GM08714 (cell line): Measurements from ENCODE around the gene GNL3.
A peak's percentile ranks its signal among the peaks of the same experiment; 100 is the strongest.
"Not testable (repeated sequence)": the region's sequence is repeated elsewhere in the genome, so short reads cannot be mapped to it uniquely, and the experiment has no call there.

ENCODE experiments used
- H3K4me3 ChIP-seq: fragments of 200-500 bp; sonication (Bioruptor generic); 2 replicates; pipeline ENCODE4 v1.5.1; 2014; ENCODE audit warnings: mild to moderate bottlenecking, low read length, inconsistent platforms
- ZNF274 ChIP-seq: IDR thresholded peaks from 2 replicates; pipeline ENCODE4 v1.6.1; 2012; ENCODE audit warnings: mild to moderate bottlenecking, low read depth, low read length

The GNL3 gene

GRCh38 chr3:52685709-52686691 lies at the start of gene GNL3, which contains the start of gene PBRM1:
GNL3 (plus strand) TSS chr3:52686032; CDS start chr3:52686093, 61 bp downstream.
PBRM1 (minus strand) TSS chr3:52685913.
- H3K4me3 ChIP-seq: peak within 1 kb of the TSS; percentile 98
- TF ChIP-seq ZNF274: no peak

GRCh38 chr3:52636673-52637072 lies 49.2 kb upstream of the GNL3 start:
- no peak for TF ChIP-seq ZNF274
- no peak overlapping the region for H3K4me3 ChIP-seq

- H3K4me3 ChIP-seq: no peak overlapping the region
- no peak for TF ChIP-seq ZNF274
Observed at GRCh38 chr3:52645549-52645948, 40.3 kb upstream of the GNL3 start.

- no peak overlapping the region for H3K4me3 ChIP-seq
Observed at GRCh38 chr3:52649461-52650210, 36.2 kb upstream of the GNL3 start.

GRCh38 chr3:52650439-52650838 lies 35.4 kb upstream of the GNL3 start:
- no peak for TF ChIP-seq ZNF274
- no peak overlapping the region for H3K4me3 ChIP-seq

More at GRCh38 chr3:52649461-52650210, 36.2 kb upstream of the GNL3 start:
- no peak for TF ChIP-seq ZNF274

- no peak overlapping the region for H3K4me3 ChIP-seq
- no peak for TF ChIP-seq ZNF274
Observed at GRCh38 chr3:52651592-52651991, 34.2 kb upstream of the GNL3 start.

- no peak for TF ChIP-seq ZNF274
- no peak overlapping the region for H3K4me3 ChIP-seq
Observed at GRCh38 chr3:52655895-52656294, 29.9 kb upstream of the GNL3 start.

GRCh38 chr3:52660046-52660445 lies 25.8 kb upstream of the GNL3 start:
- H3K4me3 ChIP-seq: no peak overlapping the region
- no peak for TF ChIP-seq ZNF274

- TF ChIP-seq ZNF274: no peak
- H3K4me3 ChIP-seq: no peak overlapping the region
Observed at GRCh38 chr3:52663098-52663497, 22.7 kb upstream of the GNL3 start.

- no peak overlapping the region for H3K4me3 ChIP-seq
- TF ChIP-seq ZNF274: no peak
Observed at GRCh38 chr3:52670621-52671521, 15.0 kb upstream of the GNL3 start.

- H3K4me3 ChIP-seq: no peak overlapping the region
- no peak for TF ChIP-seq ZNF274
Observed at GRCh38 chr3:52671676-52672075, 14.2 kb upstream of the GNL3 start.

- not testable (repeated sequence) for H3K4me3 ChIP-seq
Observed at GRCh38 chr3:52676201-52676600, 9.6 kb upstream of the GNL3 start.

GRCh38 chr3:52678265-52679198 lies 7.3 kb upstream of the GNL3 start:
- H3K4me3 ChIP-seq: no peak overlapping the region
- TF ChIP-seq ZNF274: no peak
